Common myeloid progenitor, CD34-positive (primary cell): ENCODE data around the gene CRELD1.

Experiments used
- CTCF ChIA-PET: fragments of 350-600 bp; sonication (Branson Sonifier 250); formaldehyde crosslinking; loops from one replicate; lab custom pipeline; 2021; ENCODE audit warnings: antibody characterized with exemption; lab: Charles Lee
- POLR2A ChIA-PET: fragments of 350-600 bp; sonication (Branson Sonifier 250); formaldehyde crosslinking; loops from one replicate; lab custom pipeline; 2021; ENCODE audit warnings: antibody characterized with exemption; lab: Charles Lee
- DNase-seq, 3 donors: peaks; one replicate each; pipeline versions ENCODE4 v3.0.0 to v3.0.0-alpha.2; 2013
- H3K27ac ChIP-seq, 2 experiments: 1 replicate in 1 of 2; 2 replicates in 1 of 2; pipeline ENCODE4 v1.7.0; 2013; ENCODE audit warnings: inconsistent platforms in 2 of 2, low read length in 2 of 2, mild to moderate bottlenecking in 2 of 2, low read depth in 1 of 2, moderate library complexity in 1 of 2; ENCODE audit not compliant: severe bottlenecking in 2 of 2, insufficient read depth in 1 of 2, poor library complexity in 1 of 2
- H3K27me3 ChIP-seq, 5 experiments: replicated peaks in 2 of 5; 1 replicate in 3 of 5; 2 replicates in 2 of 5; pipeline versions ENCODE4 v1.6.1 to v1.7.0; 2013; ENCODE audit warnings: low read length in 4 of 5, mild to moderate bottlenecking in 2 of 5, moderate library complexity in 2 of 5, inconsistent platforms in 1 of 5; ENCODE audit not compliant: insufficient read depth in 5 of 5, control insufficient read depth in 4 of 5
- H3K36me3 ChIP-seq, 4 experiments: 1 replicate in 2 of 4; 2 replicates in 2 of 4; pipeline versions ENCODE4 v1.6.1 to v1.7.0; 2013; ENCODE audit warnings: low read length in 3 of 4, control low read depth in 1 of 4, mild to moderate bottlenecking in 1 of 4; ENCODE audit not compliant: control insufficient read depth in 4 of 4, insufficient read depth in 4 of 4
- H3K4me1 ChIP-seq, 4 experiments: 1 replicate in 3 of 4; 2 replicates in 1 of 4; pipeline versions ENCODE4 v1.6.1 to v1.7.1; 2013; ENCODE audit warnings: low read length in 3 of 4, mild to moderate bottlenecking in 3 of 4, control low read depth in 1 of 4, inconsistent platforms in 1 of 4, moderate library complexity in 1 of 4; ENCODE audit not compliant: control insufficient read depth in 4 of 4, insufficient read depth in 4 of 4; ENCODE audit errors: control extremely low read depth in 1 of 4
- H3K4me3 ChIP-seq, 7 experiments: 1 replicate in 4 of 7; 2 replicates in 3 of 7; pipeline versions ENCODE4 v1.5.1 to v1.7.0; 2013; ENCODE audit warnings: mild to moderate bottlenecking in 7 of 7, low read length in 6 of 7, moderate library complexity in 6 of 7, inconsistent platforms in 2 of 7, low read depth in 2 of 7, control low read depth in 1 of 7; ENCODE audit not compliant: insufficient read depth in 4 of 7, control insufficient read depth in 1 of 7; ENCODE audit errors: extremely low read depth in 1 of 7
- H3K9me3 ChIP-seq, 5 experiments: 1 replicate in 4 of 5; 2 replicates in 1 of 5; pipeline versions ENCODE4 v1.6.1 to v1.7.1; 2013; ENCODE audit warnings: low read length in 4 of 5, mild to moderate bottlenecking in 2 of 5, inconsistent platforms in 1 of 5, low read depth in 1 of 5, moderate library complexity in 1 of 5; ENCODE audit not compliant: control insufficient read depth in 4 of 5, insufficient read depth in 2 of 5; ENCODE audit errors: control extremely low read depth in 1 of 5
- WGBS: methylation state at CpG from one replicate; pipeline ENCODE4 v1.1.5; 2013; ENCODE audit not compliant: insufficient coverage; 5-methylcytosine and 5-hydroxymethylcytosine counted together

CRELD1 gene

DNA sequence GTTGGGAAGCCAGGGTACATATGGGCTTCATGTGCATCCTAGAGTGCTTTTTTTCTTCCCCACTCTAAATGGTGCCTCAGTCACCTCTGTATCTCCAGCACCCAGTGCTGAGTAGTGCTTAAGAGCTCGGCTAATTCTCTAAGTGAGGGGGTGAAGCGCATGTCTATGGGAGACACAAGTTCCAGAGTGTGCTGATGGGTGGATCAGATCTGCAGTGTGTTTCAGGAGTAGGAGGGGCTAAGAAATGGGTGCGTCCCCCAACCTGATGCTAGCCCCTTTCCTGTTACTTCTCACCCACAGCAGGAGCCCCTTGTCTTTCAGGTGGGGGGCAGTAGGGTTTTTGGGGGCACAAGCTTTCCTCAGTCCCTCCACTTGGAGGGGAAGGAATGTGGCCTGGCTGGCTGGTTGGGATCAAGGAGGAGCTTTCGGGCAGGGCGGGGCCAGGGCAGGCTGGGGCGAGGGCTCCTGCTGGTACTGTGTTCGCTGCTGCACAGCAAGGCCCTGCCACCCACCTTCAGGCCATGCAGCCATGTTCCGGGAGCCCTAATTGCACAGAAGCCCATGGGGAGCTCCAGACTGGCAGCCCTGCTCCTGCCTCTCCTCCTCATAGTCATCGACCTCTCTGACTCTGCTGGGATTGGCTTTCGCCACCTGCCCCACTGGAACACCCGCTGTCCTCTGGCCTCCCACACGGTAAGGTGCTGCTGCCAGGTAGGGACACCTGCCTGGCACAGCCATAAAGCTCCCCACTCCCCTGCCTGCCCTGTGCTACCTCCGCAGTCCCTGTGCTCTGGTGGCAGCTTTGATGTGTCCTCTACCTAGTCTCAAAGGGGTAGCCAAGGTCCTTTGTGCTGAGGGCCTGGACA, 31.0 kb upstream of the CRELD1 start, which contains the start of gene IL17RE:
Gene IL17RE (plus strand): TSS at position 477 of the 866 bp plus-strand sequence. CDS start 85 bp downstream, at position 562.
- H3K27me3 ChIP-seq, result no peaks in the 10 kb centered on the region
- 87% methylated on average over 10 of the region's 13 CpGs for WGBS
- DNase-seq, result no peak
- peak within 1 kb of the TSS in 6 of 7 experiments; percentile 1 to 53 (median 22) for H3K4me3 ChIP-seq
- H3K27ac ChIP-seq, result no peak within 1 kb of the TSS
- CTCF ChIA-PET, result interaction anchor here (0.7 to 6.3 kb wide), 11 partner anchors 9 to 61 kb away, joined by 3 to 48 read pairs (median 4); partner anchors contain the start of genes CIDEC and JAGN1
- H3K9me3 ChIP-seq, result no peaks in the 10 kb centered on the region
- POLR2A ChIA-PET, result interaction anchor here (0.7 to 2.4 kb wide), 3 partner anchors 9 to 30 kb away, joined by 3 to 11 read pairs (median 4); no protein-coding TSS in a partner anchor
- H3K4me1 ChIP-seq, result peaks cover 7 to 64% (median 48%) of the 10 kb centered on the region in 4 experiments
- peaks cover 0 to 9% (median 0%) of the 10 kb centered on the region in 4 experiments for H3K36me3 ChIP-seq

DNA sequence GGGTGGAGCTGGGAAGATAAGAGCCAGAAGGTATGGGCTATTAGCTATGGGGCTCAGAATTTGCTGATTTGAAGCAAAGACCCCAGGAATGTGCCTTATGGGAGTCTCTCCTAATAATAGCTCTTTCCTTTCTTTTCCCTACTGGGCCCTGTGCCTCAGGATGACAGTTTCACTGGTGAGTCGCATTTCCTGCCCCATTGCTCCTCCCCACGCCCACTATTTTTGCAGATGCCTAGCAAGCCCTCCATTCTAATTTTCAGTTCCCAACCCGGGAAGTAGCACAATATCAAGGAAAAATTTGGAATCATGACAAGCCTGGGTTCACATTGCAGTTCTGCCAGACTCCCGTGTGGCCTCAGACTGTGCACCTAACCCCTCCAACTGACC, 30.4 kb upstream of the CRELD1 start:
- ChIA-PET CTCF (interaction anchor here (1.3 to 6.3 kb wide), 6 partner anchors 9 to 29 kb away, joined by 3 to 48 read pairs (median 10); no protein-coding TSS in a partner anchor), POLR2A (interaction anchor here (0.8 to 2.4 kb wide), 2 partner anchors 9 to 29 kb away, joined by 3 to 11 read pairs; no protein-coding TSS in a partner anchor)
- H3K36me3 ChIP-seq, result peaks cover 0 to 15% (median 0%) of the 10 kb centered on the region in 4 experiments
- WGBS, result 42% methylated on average over 4 of the region's 4 CpGs
- H3K27me3 ChIP-seq, result no peaks in the 10 kb centered on the region
- peak overlapping the region in 4 of 7 experiments; percentile 15 to 53 (median 28) for H3K4me3 ChIP-seq
- no peak overlapping the region for H3K27ac ChIP-seq
- peaks cover 7 to 58% (median 43%) of the 10 kb centered on the region in 4 experiments for H3K4me1 ChIP-seq
- H3K9me3 ChIP-seq, result no peaks in the 10 kb centered on the region
- no peak for DNase-seq

DNA sequence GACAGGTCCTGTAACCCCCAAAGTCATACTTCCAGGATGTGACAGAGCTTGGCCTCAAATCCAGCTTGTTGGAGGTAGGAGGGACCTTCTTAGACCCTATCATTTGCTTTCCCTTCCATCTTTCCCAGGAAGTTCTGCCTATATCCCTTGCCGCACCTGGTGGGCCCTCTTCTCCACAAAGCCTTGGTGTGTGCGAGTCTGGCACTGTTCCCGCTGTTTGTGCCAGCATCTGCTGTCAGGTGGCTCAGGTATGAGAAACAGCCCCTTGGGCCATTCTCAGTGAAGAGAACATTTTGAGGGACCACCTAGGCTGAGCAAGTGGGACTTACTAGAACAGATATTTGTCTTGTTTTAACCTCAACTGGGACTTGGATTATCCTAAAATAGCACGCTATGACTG, 29.7 kb upstream of the CRELD1 start:
- CTCF ChIA-PET, result interaction anchor here (2.8 to 6.3 kb wide), 2 partner anchors 9 to 10 kb away, joined by 12 to 48 read pairs; no protein-coding TSS in a partner anchor
- WGBS, result 95% methylated on average over 3 of the region's 4 CpGs
- POLR2A ChIA-PET, result no interaction called here
- Histone ChIP-seq H3K4me1 (peaks cover 7 to 51% (median 36%) of the 10 kb centered on the region in 4 experiments), H3K36me3 (peaks cover 0 to 21% (median 0%) of the 10 kb centered on the region in 4 experiments), H3K27me3 (no peaks in the 10 kb centered on the region), H3K9me3 (no peaks in the 10 kb centered on the region), H3K27ac (no peak overlapping the region), H3K4me3 (peak overlapping the region in 2 of 7 experiments; percentile 23 to 53)
- DNase-seq, result no peak

- Histone ChIP-seq H3K27me3 (no peaks in the 10 kb centered on the region), H3K4me1 (peaks cover 2 to 31% (median 29%) of the 10 kb centered on the region in 4 experiments), H3K4me3 (no peak overlapping the region), H3K36me3 (peaks cover 0 to 34% (median 0%) of the 10 kb centered on the region in 4 experiments), H3K27ac (no peak overlapping the region), H3K9me3 (no peaks in the 10 kb centered on the region)
- CTCF ChIA-PET, result interaction anchor here (1.2 to 1.6 kb wide), 2 partner anchors 13 to 24 kb away, joined by 3 to 4 read pairs; no protein-coding TSS in a partner anchor
- peak in 1 of 3 donors; percentile 32 for DNase-seq
- WGBS, result 87% methylated on average over 4 of the region's 5 CpGs
- POLR2A ChIA-PET, result no interaction called here
Observed at GRCh38 chr3:9906480-9906879, 27.2 kb upstream of the CRELD1 start.

GRCh38 chr3:9908286-9908685, 25.3 kb upstream of the CRELD1 start:
- no peak for DNase-seq
- Histone ChIP-seq H3K27ac (no peak overlapping the region), H3K27me3 (no peaks in the 10 kb centered on the region), H3K4me1 (peaks cover 5 to 26% (median 24%) of the 10 kb centered on the region in 4 experiments), H3K36me3 (peaks cover 0 to 34% (median under 1%) of the 10 kb centered on the region in 4 experiments), H3K4me3 (no peak overlapping the region), H3K9me3 (peaks cover 0 to 4% (median 0%) of the 10 kb centered on the region in 5 experiments)
- ChIA-PET CTCF (interaction anchor here (1.4 to 1.6 kb wide), 2 partner anchors 13 to 19 kb away, joined by 3 to 4 read pairs; no protein-coding TSS in a partner anchor), POLR2A (no interaction called here)
- WGBS, result 100% methylated on average over 1 of the region's 3 CpGs

GRCh38 chr3:9909221-9910013, 24.2 kb upstream of the CRELD1 start:
- Histone ChIP-seq H3K4me1 (peaks cover 2 to 28% (median 25%) of the 10 kb centered on the region in 4 experiments), H3K27me3 (no peaks in the 10 kb centered on the region), H3K9me3 (peaks cover 0 to 4% (median 0%) of the 10 kb centered on the region in 5 experiments), H3K4me3 (no peak overlapping the region), H3K36me3 (peaks cover 0 to 34% (median under 1%) of the 10 kb centered on the region in 4 experiments), H3K27ac (no peak overlapping the region)
- peak in 1 of 3 donors; percentile 30 for DNase-seq
- ChIA-PET POLR2A (no interaction called here), CTCF (interaction anchor here (0.9 to 1.6 kb wide), 5 partner anchors 11 to 43 kb away, joined by 3 to 4 read pairs (median 3); partner anchors contain the start of gene CRELD1)
- WGBS, result 93% methylated on average over 7 of the region's 7 CpGs
